K562 (cell line): ENCODE data around the gene TMEM205. TPM values are rescaled to one million over a fixed set of nuclear protein-coding genes. Genes with fewer than 3 reads are reported as not detected.

Experiments
- E2F1 ChIP-seq: sonication (generic); formaldehyde crosslinking; IDR thresholded peaks from 2 replicates; pipeline ENCODE4 v1.8.1; 2023; ENCODE audit warnings: mild to moderate bottlenecking, missing genetic modification reagents, moderate library complexity
- KHSRP ChIP-seq: fragments of 450-650 bp; IDR thresholded peaks from 2 replicates; pipeline ENCODE4 v1.6.1; 2017
- NR0B1 ChIP-seq: fragments of 450-650 bp; IDR thresholded peaks from one replicate; pipeline ENCODE4 v1.6.1; 2018; ENCODE audit warnings: mild to moderate bottlenecking, moderate library complexity; ENCODE audit not compliant: partially characterized antibody
- SMAD2 ChIP-seq: fragments of 150-350 bp; IDR thresholded peaks from 2 replicates; pipeline ENCODE4 v1.6.1; 2014; ENCODE audit warnings: low read depth, mild to moderate bottlenecking, low read length
- ZBTB26 ChIP-seq: fragments of 450-650 bp; formaldehyde crosslinking; IDR thresholded peaks from 2 replicates; pipeline ENCODE4 v1.4.0; 2022; ENCODE audit warnings: missing genetic modification characterization
- ZBTB5 ChIP-seq: fragments of 450-650 bp; IDR thresholded peaks from 2 replicates; pipeline ENCODE4 v1.6.1; 2017; ENCODE audit warnings: antibody characterized with exemption
- ZNF197 ChIP-seq: fragments of 200-800 bp; sonication (Bioruptor generic); IDR thresholded peaks from 2 replicates; pipeline ENCODE4 v1.6.1; 2016; ENCODE audit warnings: low read depth, missing genetic modification characterization, missing compliant biosample characterization
- ZNF444 ChIP-seq: fragments of 250-450 bp; sonication (Bioruptor Pico); IDR thresholded peaks from 2 replicates; pipeline ENCODE4 v1.4.0; 2020; ENCODE audit warnings: mild to moderate bottlenecking, moderate library complexity
- polyA plus RNA-seq, 8 experiments: library from polyadenylated mRNA; depleted of rRNA in 4 of 8; stranded (reverse) in 5 of 8; unstranded in 3 of 8; fragments of >200 nt; fragmentation: Nextera tagmentation in 2 of 8; fragmentation: Illumina TruSeq in 1 of 8; extraction: Ambion mirVana in 2 of 8; extraction: Trizol in 1 of 8; gene quantifications; 2 replicates each; pipeline versions ENCODE4 v1.2.1 to v1.2.3, GENCODE V29; 2011 to 2014; ENCODE audit warnings: inconsistent platforms in 1 of 8, missing spikeins in 1 of 8
- total RNA-seq, 7 experiments: library from RNA; depleted of rRNA in 6 of 7; stranded (reverse); fragments of >200 nt in 6 of 7; fragmentation: Illumina TruSeq in 2 of 7; extraction: Trizol in 2 of 7; gene quantifications; 2 replicates each; pipeline versions ENCODE4 v1.2.1 to v1.2.3, GENCODE V29; 2011 to 2021; ENCODE audit warnings: low replicate concordance in 1 of 7

TMEM205 gene
- total and polyA plus RNA-seq, 9 of the 15 experiments (the other 6 are each of a cell fraction or from before 2014, with no cell fraction given), result 21.3 to 81.5 (median 44.1) TPM

- no peak for TF ChIP-seq ZBTB5
- TF ChIP-seq ZBTB26 (CRISPR knock-in tag), result no peak
- TF ChIP-seq ZNF444 (CRISPR knock-in tag), result no peak
- no peak for TF ChIP-seq NR0B1
- no peak for TF ChIP-seq SMAD2
- no peak for TF ChIP-seq E2F1
- no peak for TF ChIP-seq ZNF197 (CRISPR knock-in tag)
- no peak for TF ChIP-seq KHSRP
Measured at GRCh38 chr19:11364296-11364904, 18.3 kb upstream of the TMEM205 start (continued).
